GM18499 (cell line): ENCODE measurements around the gene CASTOR1.

ENCODE experiments used
- ATAC-seq: cut with Tn5 transposase; IDR thresholded peaks from one replicate; pipeline ENCODE4 v1.9.1; 2021; ENCODE audit warnings: moderate number of reproducible peaks; ENCODE audit not compliant: insufficient read depth, unreplicated experiment

The CASTOR1 gene

GRCh38 chr22:30302810-30303138 is 13.5 kb upstream of the CASTOR1 start:
- ATAC-seq: no peak

GRCh38 chr22:30301995-30302809 is 12.9 kb upstream of the CASTOR1 start:
- no peak for ATAC-seq

GRCh38 chr22:30299322-30299721 is 10.0 kb upstream of the CASTOR1 start:
- no peak for ATAC-seq

GRCh38 chr22:30297991-30298701 is 8.8 kb upstream of the CASTOR1 start:
- no peak for ATAC-seq

- ATAC-seq: no peak
These were observed 8.1 kb upstream of the CASTOR1 start for GRCh38 chr22:30297276-30297990.

GRCh38 chr22:30296833-30297232 is 7.5 kb upstream of the CASTOR1 start:
- no peak for ATAC-seq

GRCh38 chr22:30296324-30296723 is 7.0 kb upstream of the CASTOR1 start:
- ATAC-seq: no peak

GRCh38 chr22:30295576-30295975 is 6.3 kb upstream of the CASTOR1 start:
- no peak for ATAC-seq

GRCh38 chr22:30294830-30295229 is 5.5 kb upstream of the CASTOR1 start:
- no peak for ATAC-seq

GRCh38 chr22:30294066-30294465 is 4.8 kb upstream of the CASTOR1 start:
- ATAC-seq: no peak

GRCh38 chr22:30293026-30293425 is 3.7 kb upstream of the CASTOR1 start:
- ATAC-seq: no peak

- ATAC-seq: no peak
These were observed 3.0 kb upstream of the CASTOR1 start for GRCh38 chr22:30292069-30292970.

GRCh38 chr22:30291058-30291892 is 2.0 kb upstream of the CASTOR1 start:
- ATAC-seq: no peak

- ATAC-seq: no peak
These were observed 1.2 kb upstream of the CASTOR1 start for GRCh38 chr22:30290342-30291057.

- no peak for ATAC-seq
These were observed 642 bp upstream of the CASTOR1 start for GRCh38 chr22:30289980-30290313.

GRCh38 chr22:30288419-30289140 is 725 bp downstream of the CASTOR1 start:
- ATAC-seq: no peak

- no peak for ATAC-seq
These were observed 1.5 kb downstream of the CASTOR1 start for GRCh38 chr22:30287648-30288418.
